ENCODE results near the gene CTSE.

Gene CTSE

DNA sequence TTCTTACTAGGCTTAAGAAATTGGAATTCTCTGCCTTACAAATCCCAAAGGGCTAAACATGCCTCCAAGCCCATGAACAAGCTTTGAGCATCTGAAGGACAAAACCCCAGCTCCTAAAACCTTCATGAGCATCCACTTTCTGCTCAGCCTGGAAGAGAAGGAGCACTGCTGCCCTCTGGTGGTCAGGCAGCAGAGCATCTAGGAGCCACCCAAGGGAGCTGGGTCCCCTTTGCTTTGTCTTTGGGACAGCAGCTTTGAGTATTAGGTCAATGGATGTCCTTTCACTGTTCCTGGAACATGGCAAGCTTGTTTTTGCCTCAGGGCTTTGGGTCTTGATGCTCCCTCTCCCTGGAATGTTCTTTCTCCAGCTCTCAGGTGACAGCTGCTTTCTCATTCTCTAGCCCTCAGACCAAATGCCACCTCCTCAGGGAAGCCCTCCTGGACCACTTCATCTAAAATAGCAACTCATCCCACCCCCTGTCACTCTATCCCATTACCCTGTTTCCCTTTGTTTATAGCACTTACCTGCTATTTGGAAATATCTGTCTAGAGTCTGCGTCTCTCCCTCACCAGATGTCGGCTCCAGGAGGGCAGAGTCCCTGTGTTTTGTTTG lies 46.2 kb downstream of the CTSE start:
- DNase-seq (ENCODE audit: low read depth), result peak; percentile 82
- H3K4me3 ChIP-seq (ENCODE audit: low read depth, low read length), result no peak overlapping the region

DNA sequence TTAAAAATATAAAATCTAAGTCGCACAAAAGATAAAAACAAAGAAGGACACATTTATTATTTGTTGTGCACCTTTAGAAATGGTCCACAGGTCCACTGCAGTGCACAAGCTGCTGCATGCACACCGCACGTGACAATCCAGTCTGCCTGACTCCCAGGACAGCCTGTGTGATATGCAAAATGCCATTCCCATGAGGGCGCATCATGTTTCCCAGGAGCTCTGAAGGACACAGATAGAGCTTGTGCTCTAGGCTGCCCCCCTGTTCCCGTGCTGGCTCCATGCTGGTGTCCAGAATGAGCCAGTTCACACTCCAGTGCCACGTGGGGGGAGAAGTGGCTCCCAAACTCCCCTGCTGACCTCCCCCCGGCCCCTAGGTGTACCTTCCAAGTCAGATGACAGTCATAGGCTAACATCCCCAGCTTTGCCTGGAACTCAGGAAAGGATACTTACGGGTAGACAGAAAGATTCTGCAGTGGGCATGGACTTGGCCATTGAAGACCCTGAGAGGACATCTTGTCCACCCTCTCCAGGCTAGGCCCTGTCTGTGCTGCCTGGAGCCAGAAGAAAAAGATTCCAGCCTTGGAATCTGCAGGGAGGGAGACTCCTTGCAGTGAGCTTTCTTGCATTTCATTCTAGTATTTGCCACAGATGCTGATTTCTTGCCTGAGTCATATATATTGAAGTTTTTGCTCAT lies 46.8 kb downstream of the CTSE start:
- DNase-seq (ENCODE audit: low read depth), result no peak
- H3K4me3 ChIP-seq (ENCODE audit: low read depth, low read length), result no peak overlapping the region

DNA sequence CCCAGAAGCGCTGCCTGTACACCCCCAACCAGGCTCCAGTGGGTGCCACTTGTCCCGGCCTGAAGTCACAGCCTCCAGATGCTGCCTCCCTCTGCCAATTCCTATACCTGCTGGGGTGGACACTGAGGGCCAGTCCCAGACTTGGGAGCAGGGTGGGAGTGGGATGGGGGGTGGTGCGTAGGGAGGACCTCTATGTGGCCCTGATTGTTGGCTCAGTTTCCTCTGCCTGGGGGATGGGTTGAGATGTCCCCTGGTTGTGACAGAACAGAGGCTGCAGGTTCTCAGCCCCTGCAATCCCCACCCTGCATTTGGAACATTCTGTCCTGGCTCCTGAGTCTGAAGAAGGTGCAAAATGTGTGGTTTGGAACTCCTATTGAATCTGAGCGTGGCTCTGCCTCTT lies 47.7 kb downstream of the CTSE start:
- H3K4me3 ChIP-seq (ENCODE audit: low read depth, low read length), result no peak overlapping the region
- no peak for DNase-seq (ENCODE audit: low read depth)

DNA sequence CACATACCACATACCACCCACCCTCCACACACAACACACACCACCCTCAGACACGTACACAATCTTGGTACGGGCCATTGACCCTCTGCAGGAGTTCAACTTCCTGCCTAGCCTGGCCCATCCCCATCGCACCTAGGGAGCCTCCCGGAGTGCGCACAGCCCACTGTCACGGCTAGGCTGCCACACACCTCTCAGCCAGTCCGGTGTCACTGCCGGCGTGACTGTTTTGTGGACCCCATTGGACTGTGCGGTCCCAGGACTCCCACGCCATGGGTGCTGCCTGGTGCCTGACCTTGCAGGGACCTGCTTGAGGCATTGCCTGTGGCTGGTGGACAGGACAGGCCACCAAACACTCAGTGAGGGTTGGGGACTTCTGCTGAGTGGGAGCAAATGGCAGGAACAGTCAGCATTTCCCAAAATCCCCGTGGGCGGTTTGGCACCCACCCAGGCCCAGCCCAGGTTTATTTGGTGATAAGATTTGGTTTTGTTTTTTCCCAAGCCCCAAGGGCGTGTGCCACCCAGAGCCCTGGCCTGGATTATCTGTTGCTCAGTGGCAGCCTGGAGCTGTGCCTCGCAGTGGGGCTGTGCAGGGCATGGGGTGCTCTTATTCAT lies 48.2 kb downstream of the CTSE start:
- DNase-seq (ENCODE audit: low read depth), result no peak
- no peak overlapping the region for H3K4me3 ChIP-seq (ENCODE audit: low read depth, low read length)

DNA sequence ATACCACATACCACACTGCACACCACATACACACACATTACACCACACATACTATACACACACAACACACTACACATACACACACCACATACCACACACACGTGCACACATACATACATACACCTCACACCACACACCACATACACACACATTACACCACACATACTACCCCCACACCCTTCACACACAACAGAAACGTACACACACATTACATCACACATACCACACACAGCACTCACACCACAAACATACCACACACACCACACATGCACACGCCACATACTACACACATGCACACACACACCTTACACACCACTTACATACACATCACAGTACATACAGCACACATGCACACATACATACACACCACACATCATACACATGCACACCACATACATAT lies 49.0 kb downstream of the CTSE start:
- DNase-seq (ENCODE audit: low read depth), result no peak
- no peak overlapping the region for H3K4me3 ChIP-seq (ENCODE audit: low read depth, low read length)

DNA sequence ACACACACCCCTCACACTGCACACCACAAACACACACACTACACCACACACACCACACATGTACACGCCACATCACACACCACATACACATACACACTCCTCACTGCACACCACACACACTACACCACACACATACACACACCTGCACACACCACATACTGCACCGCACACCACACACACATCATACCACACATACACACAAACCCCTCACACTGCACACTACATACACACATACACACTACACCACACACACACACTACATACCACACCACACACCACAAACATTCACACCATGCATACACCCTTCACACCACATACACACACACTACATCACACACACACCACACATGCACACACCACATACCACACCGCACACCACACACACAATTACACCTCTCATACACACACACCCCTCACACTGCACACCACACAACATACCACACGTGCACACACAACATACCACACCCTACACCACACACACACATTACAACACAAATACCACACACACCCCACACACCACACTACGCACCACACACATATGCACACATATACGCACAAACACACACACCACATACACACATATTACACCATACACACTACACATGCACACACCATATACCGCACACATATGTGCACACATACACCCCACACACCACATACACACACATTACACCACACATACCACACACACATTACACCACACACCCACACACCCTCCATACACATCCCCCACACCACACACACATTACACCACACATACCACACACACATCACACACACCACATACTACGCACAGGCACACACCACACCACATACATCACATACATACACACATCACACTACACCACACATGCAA lies 50.1 kb downstream of the CTSE start:
- no peak overlapping the region for H3K4me3 ChIP-seq (ENCODE audit: low read depth, low read length)
- no peak for DNase-seq (ENCODE audit: low read depth)

DNA sequence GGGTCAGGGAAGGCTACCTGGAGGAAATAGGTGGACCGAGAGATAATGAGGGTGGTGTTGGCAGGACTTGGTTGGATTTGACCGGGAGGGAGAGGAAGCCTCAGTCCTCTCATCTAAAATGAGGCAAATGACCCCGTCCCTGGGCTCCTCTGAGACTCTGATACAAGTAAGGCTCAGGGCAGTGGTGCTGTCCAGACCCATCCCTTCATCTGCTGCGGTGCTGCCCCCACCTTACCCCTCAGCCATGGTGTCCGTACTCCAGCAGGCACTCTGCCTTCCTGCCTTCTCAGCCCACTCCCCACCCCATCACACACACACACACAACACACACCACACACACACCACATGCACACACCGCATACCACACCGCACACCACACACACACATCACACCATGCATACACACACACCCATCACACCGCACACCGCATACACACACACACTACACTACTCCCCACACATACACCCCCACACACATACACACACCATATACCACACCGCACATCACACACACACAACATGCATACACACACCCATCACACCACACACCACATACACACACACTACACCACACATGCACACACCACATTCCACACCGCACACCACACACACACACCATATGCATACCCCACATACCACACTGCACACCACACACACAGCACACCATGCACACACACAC lies 51.1 kb downstream of the CTSE start:
- no peak for DNase-seq (ENCODE audit: low read depth)
- H3K4me3 ChIP-seq (ENCODE audit: low read depth, low read length), result no peak overlapping the region

DNA sequence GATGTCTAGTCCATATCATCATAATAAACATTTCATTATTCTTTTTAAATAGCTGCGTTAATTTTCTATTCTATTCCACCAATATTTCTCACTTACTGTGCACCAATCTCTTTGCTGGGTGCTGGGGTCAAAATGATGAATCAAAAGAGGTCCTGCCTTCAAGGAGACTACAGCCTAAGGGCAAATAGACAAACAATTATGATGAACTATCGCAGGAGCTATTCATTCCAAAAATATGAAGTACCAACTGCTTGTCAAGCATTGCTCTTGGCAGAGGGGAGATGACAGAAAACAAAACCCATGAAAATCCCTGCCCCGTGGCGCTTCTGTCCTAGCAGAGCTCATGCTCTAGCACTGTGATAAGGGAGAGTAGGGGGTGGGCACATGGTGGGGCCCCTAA lies 51.6 kb downstream of the CTSE start:
- H3K4me3 ChIP-seq (ENCODE audit: low read depth, low read length), result no peak overlapping the region
- no peak for DNase-seq (ENCODE audit: low read depth)

DNA sequence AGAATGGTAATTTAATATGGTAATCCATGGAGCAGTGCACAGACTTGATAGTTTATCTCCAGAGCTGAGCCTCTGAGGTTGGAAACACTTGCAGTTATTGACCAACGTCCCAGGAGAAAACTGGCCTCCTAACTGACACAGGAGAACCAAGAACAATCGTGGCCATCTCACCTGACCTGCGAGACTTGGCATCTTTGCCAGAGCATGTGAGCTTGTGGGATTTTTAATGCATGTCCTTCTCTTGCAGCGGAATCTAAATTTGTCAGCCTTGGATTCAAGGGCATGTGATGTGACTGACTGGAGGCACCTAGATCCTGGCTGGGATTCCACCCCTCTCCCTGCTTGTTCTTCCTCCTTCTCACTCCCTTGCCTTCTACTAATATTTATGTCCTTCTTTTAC lies 52.6 kb downstream of the CTSE start:
- DNase-seq (ENCODE audit: low read depth), result no peak
- no peak overlapping the region for H3K4me3 ChIP-seq (ENCODE audit: low read depth, low read length)

DNA sequence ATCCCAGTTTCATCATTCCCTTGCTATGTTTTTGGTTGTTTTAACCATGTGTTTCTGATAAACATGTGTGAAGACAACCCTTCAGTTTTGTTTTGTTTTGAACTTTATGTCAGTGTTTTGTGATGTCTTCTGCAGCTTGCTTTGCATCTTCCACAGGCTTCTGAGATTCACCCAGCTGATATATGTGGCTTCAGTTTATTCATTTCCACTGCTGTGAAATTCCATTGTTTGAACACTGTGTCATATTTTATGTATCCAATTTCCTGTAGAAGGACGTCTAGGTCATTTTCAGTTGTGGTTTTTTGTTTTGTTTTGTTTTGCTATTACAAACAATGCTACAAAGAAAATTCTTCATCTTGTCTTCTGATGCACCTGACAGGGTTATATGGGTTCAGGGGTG lies 53.2 kb downstream of the CTSE start:
- H3K4me3 ChIP-seq (ENCODE audit: low read depth, low read length), result no peak overlapping the region
- no peak for DNase-seq (ENCODE audit: low read depth)

DNA sequence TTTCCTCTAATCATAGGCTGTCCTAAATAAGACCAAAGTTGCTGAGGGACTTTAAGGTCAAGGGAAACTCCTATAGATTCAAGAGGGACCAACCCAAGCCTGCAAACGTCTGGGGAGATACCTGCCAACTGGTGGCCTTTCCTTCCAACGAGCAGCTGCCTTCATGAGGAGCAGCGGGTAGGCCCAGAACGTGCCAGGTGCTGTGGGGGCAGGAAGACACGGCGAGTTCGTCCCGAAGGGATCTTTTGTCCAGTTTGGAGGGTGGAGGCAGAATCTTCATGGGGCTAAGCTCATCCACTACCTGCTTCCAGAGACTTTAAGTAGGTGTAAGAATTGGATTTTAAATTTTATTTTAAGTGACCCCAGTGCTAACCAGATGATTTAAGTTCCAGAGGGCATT lies 54.5 kb downstream of the CTSE start:
- DNase-seq (ENCODE audit: low read depth), result no peak
- H3K4me3 ChIP-seq (ENCODE audit: low read depth, low read length), result no peak overlapping the region

DNA sequence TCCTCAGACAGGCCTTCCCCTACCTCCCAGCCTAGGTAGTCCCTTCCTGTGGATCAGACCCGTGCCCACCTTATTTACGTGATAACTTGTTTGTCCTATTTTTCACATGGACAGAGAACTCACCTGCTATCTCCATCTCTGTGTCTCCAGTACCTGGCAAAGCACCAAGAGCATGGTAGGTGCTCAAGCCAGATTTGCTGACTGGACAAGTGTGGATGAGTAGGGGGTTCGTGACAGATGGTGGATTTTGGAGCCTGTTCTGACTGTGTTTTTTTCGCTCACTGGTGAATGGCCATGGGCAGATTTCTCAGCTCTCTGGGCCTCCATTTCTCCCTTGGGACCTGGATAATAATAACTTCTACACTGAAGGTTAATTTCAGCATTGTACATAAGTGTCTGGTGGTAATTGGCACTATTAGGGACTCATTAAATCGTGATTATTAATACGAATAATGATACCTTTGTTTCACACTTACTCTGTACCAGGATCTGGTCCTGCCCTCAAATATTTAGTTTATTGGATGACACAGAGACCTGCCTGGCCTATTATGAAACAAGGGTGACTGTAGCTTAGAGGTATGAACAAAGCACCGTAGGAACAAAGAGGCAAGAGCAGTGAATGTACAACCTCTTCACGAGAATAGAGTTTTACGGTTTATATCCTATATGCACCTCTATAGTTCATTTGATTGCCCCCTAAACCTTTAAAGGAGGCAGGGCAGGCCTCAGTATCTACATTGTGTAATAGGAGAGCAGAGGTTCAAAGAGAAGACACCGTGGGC lies 56.0 kb downstream of the CTSE start:
- no peak overlapping the region for H3K4me3 ChIP-seq (ENCODE audit: low read depth, low read length)
- no peak for DNase-seq (ENCODE audit: low read depth)

DNA sequence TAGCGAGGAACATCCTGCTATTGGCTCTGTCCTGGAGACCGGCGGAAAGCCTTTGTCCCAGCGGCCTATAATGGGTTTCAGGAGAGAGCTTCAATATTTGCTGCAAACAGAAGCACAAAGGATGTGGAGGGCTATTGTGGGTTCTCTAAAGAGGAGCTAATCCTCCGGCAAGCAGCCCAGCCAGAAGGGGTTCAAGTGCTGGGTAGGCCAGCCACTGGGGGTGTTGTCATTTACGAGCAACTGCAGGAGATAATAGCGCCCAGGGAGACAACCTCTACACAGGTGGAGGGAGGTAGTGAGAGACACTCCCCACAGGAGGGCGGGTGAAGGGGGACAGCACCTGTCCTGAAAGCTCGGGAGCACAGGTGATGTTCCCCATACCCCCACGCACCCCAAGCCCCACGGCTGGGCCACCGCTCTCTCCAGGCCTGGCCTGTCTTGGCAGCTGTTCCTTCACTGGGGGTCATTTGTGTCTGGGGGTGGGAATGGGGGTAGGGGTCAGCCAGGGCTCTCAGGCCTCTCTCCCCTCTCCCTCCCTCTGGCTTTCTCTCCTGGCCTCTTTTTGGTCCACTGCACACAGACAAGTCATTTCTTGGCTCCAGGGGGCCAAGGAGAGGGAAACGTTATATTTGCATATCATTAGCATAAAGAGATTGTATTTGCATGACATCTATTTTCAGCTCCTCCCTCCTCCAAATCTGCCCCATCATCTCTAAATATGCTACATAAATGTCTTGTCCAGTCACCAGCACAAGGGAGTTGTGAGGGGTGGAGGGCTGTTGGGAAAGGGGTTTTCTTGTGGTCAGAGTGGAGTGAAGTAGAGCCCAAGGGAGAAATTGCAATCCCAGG lies 58.4 kb downstream of the CTSE start:
- no peak for DNase-seq (ENCODE audit: low read depth)
- no peak overlapping the region for H3K4me3 ChIP-seq (ENCODE audit: low read depth, low read length)

DNA sequence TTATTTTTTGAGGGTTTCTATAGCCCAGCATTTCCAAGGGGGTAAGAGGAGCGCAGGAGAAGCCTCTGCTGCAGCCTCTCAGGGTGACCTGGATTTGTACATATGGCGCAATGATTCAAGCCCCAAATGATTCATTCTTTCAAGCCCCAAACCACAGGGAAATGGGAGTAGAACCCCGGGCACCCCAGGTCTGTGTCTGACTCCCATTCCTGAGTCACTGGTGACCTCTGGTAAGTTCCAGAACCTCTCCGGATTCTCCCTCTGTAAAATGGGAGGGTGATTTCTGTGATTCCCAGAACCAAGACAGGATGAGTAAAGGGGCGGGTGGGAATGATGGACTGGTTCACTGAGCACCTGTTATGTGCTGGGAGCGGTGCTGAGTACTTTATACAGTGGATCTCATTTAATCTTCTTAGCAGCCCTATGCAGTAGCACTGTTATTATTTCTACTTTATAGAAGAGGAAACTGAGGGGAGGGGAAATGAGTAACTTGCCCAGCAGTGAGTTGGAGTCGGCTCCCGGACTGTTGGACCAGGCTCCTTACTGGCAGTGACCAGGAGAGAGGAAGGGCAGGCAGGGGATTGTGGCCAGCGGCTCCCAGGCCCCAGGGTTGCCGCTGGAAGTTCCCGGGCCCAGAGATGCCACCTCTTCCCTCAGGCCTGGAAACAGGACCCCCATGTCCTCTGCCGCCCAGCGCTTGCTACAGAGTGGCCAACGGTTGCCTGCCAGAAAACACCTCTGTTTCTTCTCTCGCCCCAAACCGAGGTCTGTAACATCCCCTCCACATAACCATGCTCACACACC lies 60.1 kb downstream of the CTSE start:
- DNase-seq (ENCODE audit: low read depth), result peak; percentile 76
- H3K4me3 ChIP-seq (ENCODE audit: low read depth, low read length), result no peak overlapping the region

DNA sequence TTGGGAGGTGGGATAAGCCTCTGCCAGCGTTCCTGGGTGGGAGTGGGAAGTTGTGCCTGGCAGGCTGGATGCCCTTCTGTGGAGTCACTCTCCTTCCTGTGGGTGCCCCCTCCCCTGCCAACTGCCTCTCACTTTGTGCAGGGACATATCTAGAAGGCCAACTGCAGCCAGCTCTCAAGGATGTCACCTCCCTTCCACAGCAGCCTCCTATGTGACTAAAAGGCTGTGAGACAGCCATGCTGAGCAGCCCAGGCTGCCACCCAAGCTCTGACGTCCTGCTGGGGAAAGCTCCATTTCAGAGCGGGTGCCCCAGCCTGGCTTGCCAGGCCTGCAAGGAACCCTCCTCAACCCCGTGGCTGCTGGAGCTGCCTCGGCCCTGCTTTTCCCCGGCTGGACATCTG lies 60.9 kb downstream of the CTSE start:
- no peak overlapping the region for H3K4me3 ChIP-seq (ENCODE audit: low read depth, low read length)
- no peak for DNase-seq (ENCODE audit: low read depth)

DNA sequence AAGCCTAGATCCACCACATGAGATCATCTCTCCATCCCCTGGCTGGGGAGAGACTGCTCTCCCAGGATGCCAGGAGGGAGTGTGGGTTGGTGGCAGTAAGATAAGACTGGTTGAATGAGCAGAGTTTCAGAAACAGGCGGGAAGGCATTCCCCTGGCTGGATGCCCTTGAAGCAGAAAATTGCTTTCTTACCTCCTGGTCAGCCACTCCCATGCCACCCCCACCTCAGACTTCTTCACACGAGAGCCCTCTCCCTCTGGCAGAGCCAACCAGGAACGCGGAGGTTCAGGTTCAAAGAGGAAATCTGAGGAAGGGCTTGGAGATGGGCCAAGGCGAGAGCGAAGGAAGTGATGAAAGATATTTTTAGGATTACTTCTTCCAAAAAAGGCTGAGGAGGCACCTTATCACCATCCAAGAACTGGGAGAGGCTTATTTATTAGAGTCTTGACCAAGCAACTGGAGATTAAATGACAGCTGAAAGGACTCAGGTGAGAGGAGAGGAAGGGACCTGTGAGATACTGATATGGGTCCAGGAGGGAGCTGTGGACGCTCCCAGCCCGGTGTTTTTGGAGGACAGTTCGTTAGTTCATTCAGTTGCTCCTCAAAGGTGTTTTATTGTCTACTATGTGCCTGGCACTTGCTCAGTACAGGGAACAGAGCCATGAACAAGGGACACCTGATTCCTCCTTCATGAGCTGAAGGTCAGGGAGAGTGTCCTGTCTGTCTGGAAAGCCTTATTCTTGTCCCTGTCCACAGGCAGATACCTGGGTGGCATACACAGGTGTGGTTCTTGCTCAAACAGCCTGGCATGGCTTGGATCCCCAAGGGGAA lies 61.5 kb downstream of the CTSE start:
- no peak overlapping the region for H3K4me3 ChIP-seq (ENCODE audit: low read depth, low read length)
- DNase-seq (ENCODE audit: low read depth), result no peak

DNA sequence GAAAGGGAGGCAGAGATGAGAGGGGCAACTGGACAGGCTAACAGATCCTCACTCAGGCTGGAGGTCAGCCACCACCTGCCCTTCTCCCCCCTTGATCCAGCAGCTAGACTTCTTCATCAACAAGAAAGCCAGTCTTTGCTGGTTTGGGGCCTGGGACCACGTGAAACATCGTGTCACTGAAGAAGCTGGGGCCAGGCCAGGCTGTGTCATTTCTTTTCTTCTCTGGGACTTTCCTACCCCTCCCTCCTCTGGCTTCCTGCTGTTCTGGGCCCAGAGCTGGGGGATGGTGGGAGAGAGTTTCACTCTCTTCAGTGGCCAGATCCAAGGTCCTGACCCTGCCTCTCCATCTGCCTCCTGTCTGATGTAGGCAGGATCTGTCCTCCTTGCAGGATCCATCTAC lies 62.3 kb downstream of the CTSE start:
- DNase-seq (ENCODE audit: low read depth), result no peak
- H3K4me3 ChIP-seq (ENCODE audit: low read depth, low read length), result no peak overlapping the region
